ENCODE data around the gene CERS6.
"Not testable (repeated sequence)": the region's sequence is repeated elsewhere in the genome, so short reads cannot be mapped to it uniquely, and the experiment has no call there.

Gene CERS6

DNA sequence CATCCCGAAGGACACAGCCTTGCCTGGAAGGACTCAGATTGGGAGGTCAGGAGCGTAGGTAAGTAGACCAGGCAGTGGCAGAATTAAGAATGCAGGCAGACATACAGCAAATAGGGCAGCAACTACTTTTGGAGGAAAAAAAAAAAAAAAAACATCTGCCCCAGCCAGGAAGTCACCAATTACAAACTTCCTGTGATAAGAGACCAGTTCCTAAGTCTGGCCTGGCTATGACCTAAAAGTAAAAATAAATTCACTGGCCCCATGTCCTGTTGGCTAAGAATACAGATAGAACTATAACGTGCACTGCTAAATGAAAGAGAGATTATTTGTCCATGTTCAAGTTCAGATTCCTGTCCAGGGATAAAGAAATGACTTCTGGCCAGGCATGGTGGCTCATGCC, 301.2 kb downstream of the CERS6 start:
- Histone ChIP-seq H3K27me3 (replicated peaks in 2 of 5; ENCODE audit: control insufficient read depth in 4 of 5, insufficient read depth in 5 of 5, low read length in 4 of 5) (no peaks in the 10 kb centered on the region), H3K27ac (ENCODE audit: insufficient read depth in 1 of 2, low read depth in 1 of 2, low read length in 2 of 2, poor library complexity in 1 of 2, severe bottlenecking in 2 of 2) (peak overlapping the region in 1 of 2 experiments; percentile 16), H3K4me3 (ENCODE audit: control insufficient read depth in 1 of 7, extremely low read depth in 1 of 7, insufficient read depth in 4 of 7, low read depth in 2 of 7, low read length in 6 of 7) (peak overlapping the region in 1 of 7 experiments; percentile 57), H3K9me3 (ENCODE audit: control extremely low read depth in 1 of 5, control insufficient read depth in 4 of 5, insufficient read depth in 2 of 5, low read depth in 1 of 5, low read length in 4 of 5) (no peaks in the 10 kb centered on the region), H3K4me1 (ENCODE audit: control extremely low read depth in 1 of 4, control insufficient read depth in 4 of 4, insufficient read depth in 4 of 4, low read length in 3 of 4) (peaks cover 11 to 27% (median 15%) of the 10 kb centered on the region in 4 experiments), H3K36me3 (ENCODE audit: control insufficient read depth in 4 of 4, insufficient read depth in 4 of 4, low read length in 3 of 4) (peaks cover 0 to 19% (median 9%) of the 10 kb centered on the region in 4 experiments)
- peak; percentile 59 to 81 (median 69) for DNase-seq
- CTCF ChIA-PET: interaction anchor here (1.0 to 1.8 kb wide), 5 partner anchors 51 to 411 kb away, joined by 3 to 6 read pairs (median 4); no protein-coding TSS in a partner anchor
- POLR2A ChIA-PET: interaction anchor here (0.7 kb wide), 1 partner anchor 32 kb away, joined by 3 read pairs; no protein-coding TSS in a partner anchor
- 13% methylated on average over 3 of the region's 3 CpGs for WGBS (ENCODE audit: insufficient coverage)

DNA sequence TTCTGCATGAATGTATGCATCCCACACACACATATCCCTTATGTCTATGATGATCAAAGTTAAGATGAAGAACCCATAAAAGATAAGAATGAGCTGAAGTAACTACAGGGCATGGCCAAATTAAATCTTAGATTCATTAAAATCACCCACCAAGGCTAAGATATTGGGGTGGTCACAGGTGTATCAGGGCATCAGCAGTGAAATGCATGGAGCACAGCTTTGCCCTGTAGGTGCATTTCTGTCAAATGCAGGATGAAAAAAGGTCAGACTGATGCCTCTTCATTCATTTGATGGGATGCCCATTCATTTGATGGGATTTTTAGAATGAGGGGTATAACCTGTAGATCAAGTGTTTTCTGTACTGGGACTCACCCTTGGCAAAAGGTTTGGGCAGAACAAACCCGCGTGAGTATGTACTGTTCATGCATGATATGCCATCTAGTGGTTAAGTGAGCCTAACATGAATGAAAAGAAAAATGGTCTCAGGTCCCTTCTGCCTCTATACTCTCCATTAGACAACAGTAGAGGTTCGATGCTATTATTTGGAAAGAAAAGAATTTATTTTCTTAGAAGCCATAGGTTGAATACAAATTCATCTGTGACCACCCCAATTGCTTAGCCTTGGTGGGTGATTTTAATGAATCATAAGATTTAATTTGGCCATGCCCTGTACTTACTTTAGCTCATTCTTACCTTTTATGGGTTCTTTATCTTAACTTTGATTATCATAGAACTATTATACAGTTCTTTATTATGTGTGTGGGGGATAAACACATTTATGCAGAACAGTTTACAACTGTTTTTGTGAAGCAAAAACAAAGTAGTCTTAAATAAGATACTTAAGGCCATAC, 303.1 kb downstream of the CERS6 start:
- 0% methylated on average over 2 of the region's 3 CpGs for WGBS (ENCODE audit: insufficient coverage)
- H3K36me3 ChIP-seq (ENCODE audit: control insufficient read depth in 4 of 4, insufficient read depth in 4 of 4, low read length in 3 of 4): peaks cover 0 to 16% (median 9%) of the 10 kb centered on the region in 4 experiments
- H3K4me1 ChIP-seq (ENCODE audit: control extremely low read depth in 1 of 4, control insufficient read depth in 4 of 4, insufficient read depth in 4 of 4, low read length in 3 of 4): peaks cover 13 to 29% (median 16%) of the 10 kb centered on the region in 4 experiments
- no peak overlapping the region for H3K4me3 ChIP-seq (ENCODE audit: control insufficient read depth in 1 of 7, extremely low read depth in 1 of 7, insufficient read depth in 4 of 7, low read depth in 2 of 7, low read length in 6 of 7)
- no peaks in the 10 kb centered on the region for H3K27me3 ChIP-seq (replicated peaks in 2 of 5; ENCODE audit: control insufficient read depth in 4 of 5, insufficient read depth in 5 of 5, low read length in 4 of 5)
- no peak overlapping the region for H3K27ac ChIP-seq (ENCODE audit: insufficient read depth in 1 of 2, low read depth in 1 of 2, low read length in 2 of 2, poor library complexity in 1 of 2, severe bottlenecking in 2 of 2)
- H3K9me3 ChIP-seq (ENCODE audit: control extremely low read depth in 1 of 5, control insufficient read depth in 4 of 5, insufficient read depth in 2 of 5, low read depth in 1 of 5, low read length in 4 of 5): no peaks in the 10 kb centered on the region
- DNase-seq: peak; percentile 60 to 72 (median 71)
- ChIA-PET POLR2A (no interaction called here), CTCF (interaction anchor here (0.7 to 2.2 kb wide), 18 partner anchors 11 to 415 kb away, joined by 3 to 10 read pairs (median 3); no protein-coding TSS in a partner anchor)

DNA sequence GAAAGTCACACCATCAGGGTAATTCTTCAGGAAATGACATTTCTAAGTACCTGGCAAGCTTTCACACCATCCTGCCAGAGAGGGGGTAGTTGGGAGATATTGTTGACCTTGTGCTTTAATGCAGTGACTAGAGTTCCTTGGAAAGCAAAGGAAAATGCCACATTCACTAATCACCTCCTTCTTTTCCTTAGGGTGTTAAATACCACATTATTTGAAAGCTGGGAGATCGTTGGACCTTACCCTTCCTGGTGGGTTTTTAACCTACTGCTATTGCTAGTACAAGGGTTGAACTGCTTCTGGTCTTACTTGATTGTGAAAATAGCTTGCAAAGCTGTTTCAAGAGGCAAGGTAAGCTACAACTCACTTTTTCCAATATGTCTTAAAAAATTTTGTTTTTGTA, 309.3 kb downstream of the CERS6 start:
- Histone ChIP-seq H3K36me3 (ENCODE audit: control insufficient read depth in 4 of 4, insufficient read depth in 4 of 4, low read length in 3 of 4) (peaks cover 12 to 35% (median 28%) of the 10 kb centered on the region in 4 experiments), H3K4me1 (ENCODE audit: control extremely low read depth in 1 of 4, control insufficient read depth in 4 of 4, insufficient read depth in 4 of 4, low read length in 3 of 4) (peaks cover 0 to 11% (median 5%) of the 10 kb centered on the region in 4 experiments), H3K4me3 (ENCODE audit: control insufficient read depth in 1 of 7, extremely low read depth in 1 of 7, insufficient read depth in 4 of 7, low read depth in 2 of 7, low read length in 6 of 7) (no peak overlapping the region), H3K27me3 (replicated peaks in 2 of 5; ENCODE audit: control insufficient read depth in 4 of 5, insufficient read depth in 5 of 5, low read length in 4 of 5) (no peaks in the 10 kb centered on the region), H3K9me3 (ENCODE audit: control extremely low read depth in 1 of 5, control insufficient read depth in 4 of 5, insufficient read depth in 2 of 5, low read depth in 1 of 5, low read length in 4 of 5) (peaks cover 0 to 3% (median 0%) of the 10 kb centered on the region in 5 experiments), H3K27ac (ENCODE audit: insufficient read depth in 1 of 2, low read depth in 1 of 2, low read length in 2 of 2, poor library complexity in 1 of 2, severe bottlenecking in 2 of 2) (no peak overlapping the region)
- POLR2A ChIA-PET: no interaction called here
- CTCF ChIA-PET: no interaction called here
- DNase-seq: no peak
- WGBS (ENCODE audit: insufficient coverage): no CpG with 5 or more reads among the region's 1 CpG

DNA sequence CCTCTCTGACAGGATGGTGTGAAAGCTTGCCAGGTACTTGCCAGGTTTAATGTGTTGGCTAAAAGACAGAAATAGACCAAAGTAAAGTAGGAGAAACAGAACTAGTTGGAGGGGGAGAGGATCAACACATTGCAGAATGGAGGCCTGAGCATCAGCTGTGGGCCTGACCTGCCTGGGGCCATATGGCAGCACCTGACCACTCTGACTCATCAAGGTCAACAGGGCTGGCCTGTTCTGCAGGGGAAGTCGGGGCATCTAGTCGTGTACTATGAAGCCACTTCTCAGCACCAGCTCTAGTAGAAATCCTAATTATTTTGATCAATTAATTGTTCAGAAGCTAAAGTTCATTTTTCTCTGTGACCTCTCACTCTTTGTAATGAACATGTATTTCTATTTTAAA, 310.5 kb downstream of the CERS6 start:
- WGBS (ENCODE audit: insufficient coverage): no CpG with 5 or more reads among the region's 2 CpGs
- CTCF ChIA-PET: interaction anchor here (1.4 kb wide), 1 partner anchor 79 kb away, joined by 3 read pairs; no protein-coding TSS in a partner anchor

DNA sequence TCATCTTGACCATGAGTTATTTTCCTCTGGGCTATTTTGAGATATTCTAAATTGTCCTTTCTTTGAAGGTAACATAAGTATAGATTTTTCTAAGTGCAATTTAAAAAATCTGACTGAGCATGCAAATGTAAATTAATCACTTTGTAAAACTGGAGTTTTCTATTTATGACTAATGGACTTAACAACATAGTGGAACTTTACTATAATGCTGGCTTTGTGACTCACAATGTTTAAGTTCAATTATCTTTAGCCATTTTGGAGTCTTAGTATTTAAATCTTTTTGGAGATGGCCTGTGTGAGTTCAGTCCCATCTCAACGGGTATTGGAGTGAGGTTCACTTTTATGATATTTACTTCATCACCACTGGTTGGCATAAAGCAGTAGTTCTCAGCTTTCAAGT, 311.2 kb downstream of the CERS6 start:
- CTCF ChIA-PET: interaction anchor here (1.4 kb wide), 1 partner anchor 80 kb away, joined by 3 read pairs; no protein-coding TSS in a partner anchor
- Histone ChIP-seq H3K4me3 (ENCODE audit: control insufficient read depth in 1 of 7, extremely low read depth in 1 of 7, insufficient read depth in 4 of 7, low read depth in 2 of 7, low read length in 6 of 7) (no peak overlapping the region), H3K36me3 (ENCODE audit: control insufficient read depth in 4 of 4, insufficient read depth in 4 of 4, low read length in 3 of 4) (peaks cover 12 to 38% (median 28%) of the 10 kb centered on the region in 4 experiments), H3K27me3 (replicated peaks in 2 of 5; ENCODE audit: control insufficient read depth in 4 of 5, insufficient read depth in 5 of 5, low read length in 4 of 5) (no peaks in the 10 kb centered on the region), H3K9me3 (ENCODE audit: control extremely low read depth in 1 of 5, control insufficient read depth in 4 of 5, insufficient read depth in 2 of 5, low read depth in 1 of 5, low read length in 4 of 5) (peaks cover 0 to 3% (median 0%) of the 10 kb centered on the region in 5 experiments), H3K4me1 (ENCODE audit: control extremely low read depth in 1 of 4, control insufficient read depth in 4 of 4, insufficient read depth in 4 of 4, low read length in 3 of 4) (peaks cover 2 to 14% (median 3%) of the 10 kb centered on the region in 4 experiments), H3K27ac (ENCODE audit: insufficient read depth in 1 of 2, low read depth in 1 of 2, low read length in 2 of 2, poor library complexity in 1 of 2, severe bottlenecking in 2 of 2) (no peak overlapping the region)
- POLR2A ChIA-PET: no interaction called here
- DNase-seq: no peak
- no CpG with 5 or more reads among the region's 1 CpG for WGBS (ENCODE audit: insufficient coverage)

More for the DNA sequence above, 310.5 kb downstream of the CERS6 start:
- Histone ChIP-seq H3K36me3 (ENCODE audit: control insufficient read depth in 4 of 4, insufficient read depth in 4 of 4, low read length in 3 of 4) (peaks cover 12 to 38% (median 28%) of the 10 kb centered on the region in 4 experiments), H3K4me1 (ENCODE audit: control extremely low read depth in 1 of 4, control insufficient read depth in 4 of 4, insufficient read depth in 4 of 4, low read length in 3 of 4) (peaks cover 3 to 18% (median 5%) of the 10 kb centered on the region in 4 experiments), H3K27me3 (replicated peaks in 2 of 5; ENCODE audit: control insufficient read depth in 4 of 5, insufficient read depth in 5 of 5, low read length in 4 of 5) (no peaks in the 10 kb centered on the region), H3K4me3 (ENCODE audit: control insufficient read depth in 1 of 7, extremely low read depth in 1 of 7, insufficient read depth in 4 of 7, low read depth in 2 of 7, low read length in 6 of 7) (no peak overlapping the region), H3K27ac (ENCODE audit: insufficient read depth in 1 of 2, low read depth in 1 of 2, low read length in 2 of 2, poor library complexity in 1 of 2, severe bottlenecking in 2 of 2) (no peak overlapping the region), H3K9me3 (ENCODE audit: control extremely low read depth in 1 of 5, control insufficient read depth in 4 of 5, insufficient read depth in 2 of 5, low read depth in 1 of 5, low read length in 4 of 5) (peaks cover 0 to 3% (median 0%) of the 10 kb centered on the region in 5 experiments)
- POLR2A ChIA-PET: interaction anchor here (0.6 kb wide), 1 partner anchor 390 kb away, joined by 4 read pairs; no protein-coding TSS in a partner anchor
- DNase-seq: no peak

DNA sequence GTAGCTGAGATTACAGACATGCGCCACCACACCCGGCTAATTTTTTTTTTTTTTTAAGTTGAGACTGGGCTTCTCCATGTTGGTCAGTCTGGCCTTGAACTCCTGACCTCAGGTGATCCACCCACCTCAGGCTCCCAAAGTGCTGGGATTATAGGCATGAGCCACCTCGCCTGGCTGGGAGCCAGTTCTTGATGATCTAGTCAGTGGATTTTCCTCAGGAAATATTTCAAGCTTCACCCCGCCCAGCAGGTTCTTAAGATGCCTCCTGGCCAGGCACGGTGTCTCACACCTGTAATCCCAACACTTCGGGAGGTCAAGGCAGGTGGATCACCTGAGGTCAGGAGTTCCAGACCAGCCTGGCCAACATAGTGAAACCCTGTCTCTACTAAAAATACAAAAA, 312.3 kb downstream of the CERS6 start:
- H3K9me3 ChIP-seq (ENCODE audit: control extremely low read depth in 1 of 5, control insufficient read depth in 4 of 5, insufficient read depth in 2 of 5, low read depth in 1 of 5, low read length in 4 of 5); H3K27me3 ChIP-seq (replicated peaks in 2 of 5; ENCODE audit: control insufficient read depth in 4 of 5, insufficient read depth in 5 of 5, low read length in 4 of 5); H3K27ac ChIP-seq (ENCODE audit: insufficient read depth in 1 of 2, low read depth in 1 of 2, low read length in 2 of 2, poor library complexity in 1 of 2, severe bottlenecking in 2 of 2); POLR2A ChIA-PET; DNase-seq; H3K4me3 ChIP-seq (ENCODE audit: control insufficient read depth in 1 of 7, extremely low read depth in 1 of 7, insufficient read depth in 4 of 7, low read depth in 2 of 7, low read length in 6 of 7): not testable (repeated sequence)
- Histone ChIP-seq H3K36me3 (ENCODE audit: control insufficient read depth in 4 of 4, insufficient read depth in 4 of 4, low read length in 3 of 4) (peaks cover 12 to 42% (median 28%) of the 10 kb centered on the region in 4 experiments), H3K4me1 (ENCODE audit: control extremely low read depth in 1 of 4, control insufficient read depth in 4 of 4, insufficient read depth in 4 of 4, low read length in 3 of 4) (peaks cover 0 to 12% (median 2%) of the 10 kb centered on the region in 4 experiments)
- CTCF ChIA-PET: interaction anchor here (0.7 kb wide), 1 partner anchor 923 kb away, joined by 3 read pairs; no protein-coding TSS in a partner anchor
- 97% methylated on average over 4 of the region's 6 CpGs for WGBS (ENCODE audit: insufficient coverage)

All from common myeloid progenitor, CD34-positive (primary cell).